Measurements from ENCODE around the gene HPD. TPM values are rescaled to one million over a fixed set of nuclear protein-coding genes. Genes with fewer than 3 reads are reported as not detected.
A peak's percentile ranks its signal among the peaks of the same experiment; 100 is the strongest.

Gene HPD
- total and polyA plus RNA-seq, 2 experiments from 2014 or later, result 20.9 to 35.8 TPM

DNA sequence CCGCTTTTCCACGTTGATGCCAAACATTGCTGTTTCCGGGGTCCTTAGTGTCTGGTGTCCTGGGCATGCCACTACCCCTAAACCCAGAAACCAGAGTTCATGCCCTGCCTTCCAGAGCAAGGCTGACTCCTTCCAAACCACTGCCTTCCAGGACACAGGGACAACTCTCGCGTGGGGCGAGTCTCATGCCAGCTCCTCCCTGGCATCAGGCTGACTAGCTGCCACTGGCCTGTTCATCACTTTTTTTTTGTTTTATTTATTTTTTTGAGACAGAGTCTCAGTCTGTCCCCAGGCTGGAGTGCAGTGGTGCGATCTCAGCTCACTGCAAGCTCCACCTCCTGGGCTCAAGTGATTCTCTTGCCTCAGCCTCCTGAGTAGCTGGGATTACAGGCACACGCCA, 50.0 kb downstream of the HPD start:
- peaks cover 43% of the 10 kb centered on the region for H3K4me1 ChIP-seq (ENCODE audit: insufficient read depth)
- H3K27me3 ChIP-seq, result no peaks in the 10 kb centered on the region
- no peak overlapping the region for H3K4me2 ChIP-seq
- no peak for DNase-seq (ENCODE audit: low spot score)
- H3K9me3 ChIP-seq (ENCODE audit: low read depth), result no peaks in the 10 kb centered on the region
- 95% methylated on average over 8 of the region's 8 CpGs for WGBS (ENCODE audit: low lambda C conversion rate, missing lambda C conversion rate)
- H3K36me3 ChIP-seq (replicated peaks; ENCODE audit: insufficient read depth, low read depth), result no peaks in the 10 kb centered on the region
- TF ChIP-seq, protein P1, sequence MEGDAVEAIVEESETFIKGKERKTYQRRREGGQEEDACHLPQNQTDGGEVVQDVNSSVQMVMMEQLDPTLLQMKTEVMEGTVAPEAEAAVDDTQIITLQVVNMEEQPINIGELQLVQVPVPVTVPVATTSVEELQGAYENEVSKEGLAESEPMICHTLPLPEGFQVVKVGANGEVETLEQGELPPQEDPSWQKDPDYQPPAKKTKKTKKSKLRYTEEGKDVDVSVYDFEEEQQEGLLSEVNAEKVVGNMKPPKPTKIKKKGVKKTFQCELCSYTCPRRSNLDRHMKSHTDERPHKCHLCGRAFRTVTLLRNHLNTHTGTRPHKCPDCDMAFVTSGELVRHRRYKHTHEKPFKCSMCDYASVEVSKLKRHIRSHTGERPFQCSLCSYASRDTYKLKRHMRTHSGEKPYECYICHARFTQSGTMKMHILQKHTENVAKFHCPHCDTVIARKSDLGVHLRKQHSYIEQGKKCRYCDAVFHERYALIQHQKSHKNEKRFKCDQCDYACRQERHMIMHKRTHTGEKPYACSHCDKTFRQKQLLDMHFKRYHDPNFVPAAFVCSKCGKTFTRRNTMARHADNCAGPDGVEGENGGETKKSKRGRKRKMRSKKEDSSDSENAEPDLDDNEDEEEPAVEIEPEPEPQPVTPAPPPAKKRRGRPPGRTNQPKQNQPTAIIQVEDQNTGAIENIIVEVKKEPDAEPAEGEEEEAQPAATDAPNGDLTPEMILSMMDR (IDR thresholded peaks at IDR 0.05; ENCODE audit: poor library complexity), result no peak
- no peak for TF ChIP-seq EZH2phosphoT487 (IDR thresholded peaks at IDR 0.05; ENCODE audit: low read depth, severe bottlenecking, unreplicated experiment)
- TF ChIP-seq EZH2 (IDR thresholded peaks at IDR 0.05; ENCODE audit: borderline replicate concordance), result no peak
- no peak overlapping the region for H3K4me3 ChIP-seq
- peaks cover 91% of the 10 kb centered on the region for H3K79me2 ChIP-seq
- no peaks in the 10 kb centered on the region for H3K9me2 ChIP-seq (replicated peaks; ENCODE audit: insufficient read depth)
- H4K20me1 ChIP-seq (ENCODE audit: insufficient read depth, poor library complexity, severe bottlenecking), result peaks cover 39% of the 10 kb centered on the region
- no peak overlapping the region for H2AFZ ChIP-seq
- H3K27ac ChIP-seq, result no peak overlapping the region

DNA sequence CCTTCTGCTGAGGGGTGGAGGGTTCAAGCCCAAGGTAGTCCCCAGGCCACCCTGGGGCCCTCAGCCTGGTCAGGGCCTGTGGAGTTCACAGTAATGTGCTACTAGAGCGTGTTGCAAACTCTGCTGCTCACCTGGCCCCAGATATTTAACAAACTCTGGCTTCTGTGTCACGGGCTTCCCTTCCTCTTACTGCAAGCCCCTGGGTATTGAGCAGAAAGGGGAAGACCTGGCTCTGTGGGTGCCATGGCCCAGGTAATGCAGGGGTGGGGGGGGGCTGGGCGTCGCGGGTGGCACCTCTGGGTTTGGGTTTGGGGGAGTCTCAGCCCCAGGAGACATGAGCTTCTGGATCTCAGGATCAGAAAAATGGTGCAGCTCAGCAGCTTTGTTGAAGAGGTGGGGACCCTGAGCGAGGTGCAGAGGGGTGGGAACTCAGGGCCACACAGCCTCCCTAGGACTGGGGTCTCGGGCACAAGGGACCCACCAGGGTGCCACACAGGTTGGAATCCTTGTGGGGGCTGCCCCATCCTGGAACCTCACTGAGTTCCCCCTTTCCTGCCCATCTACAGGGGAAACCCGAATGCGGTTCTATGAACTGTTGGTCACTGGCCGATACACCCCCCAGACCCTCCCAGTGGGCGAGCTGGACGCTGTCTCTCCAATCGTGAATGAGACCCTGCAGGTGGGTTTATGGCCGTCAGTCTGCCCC, 50.9 kb downstream of the HPD start:
- Histone ChIP-seq H3K36me3 (replicated peaks; ENCODE audit: insufficient read depth, low read depth) (no peaks in the 10 kb centered on the region), H3K4me2 (peak overlapping the region; percentile 97)
- 95% methylated on average over 12 of the region's 14 CpGs for WGBS (ENCODE audit: low lambda C conversion rate, missing lambda C conversion rate)

DNA sequence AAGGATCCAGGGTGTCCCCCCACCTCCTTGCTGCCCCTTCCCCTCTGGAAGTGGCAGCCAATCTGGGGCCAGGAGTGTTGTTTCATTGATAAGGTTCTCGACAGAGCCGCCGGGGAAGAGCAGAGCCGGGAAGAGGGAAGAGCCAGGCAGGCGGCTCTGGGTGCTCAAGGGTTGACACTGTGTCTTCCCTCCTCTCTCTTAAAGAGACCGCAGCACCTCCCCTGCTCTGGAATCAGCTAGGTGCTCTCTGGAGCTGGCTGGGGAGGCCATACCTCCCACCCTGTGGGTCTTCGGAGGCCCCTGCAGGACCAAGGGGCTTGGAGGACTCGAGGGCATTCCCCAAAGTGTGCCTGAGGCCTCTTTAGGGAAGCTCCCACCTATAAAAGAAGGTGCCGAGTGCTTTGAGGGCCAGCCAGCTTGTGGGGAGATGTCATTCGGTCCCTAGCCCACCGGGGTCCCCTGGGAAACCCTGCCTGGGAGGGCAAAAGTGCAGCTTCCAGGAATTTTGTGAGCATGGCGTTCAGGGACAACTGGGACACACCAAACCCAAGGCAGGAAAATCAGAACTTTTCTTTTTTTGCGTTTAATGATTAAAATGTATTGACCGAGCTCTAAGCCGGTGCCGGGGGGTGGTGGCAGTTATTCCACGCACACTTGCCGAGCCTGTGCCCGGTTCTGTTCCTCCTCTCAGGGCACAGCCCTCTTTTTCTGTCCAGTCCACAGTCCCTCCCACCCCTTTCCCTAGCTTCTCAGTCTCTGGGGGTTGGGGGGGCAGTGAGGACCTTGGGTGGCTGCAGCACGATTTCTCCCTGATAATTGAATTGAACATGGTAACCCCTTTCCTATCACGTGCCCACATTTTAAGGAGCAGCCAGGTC, 51.9 kb downstream of the HPD start:
- WGBS (ENCODE audit: low lambda C conversion rate, missing lambda C conversion rate), result 39% methylated on average over 20 of the region's 21 CpGs
- DNase-seq (ENCODE audit: low spot score), result peak; percentile 58
- H3K4me3 ChIP-seq, result peak overlapping the region; percentile 76
- TF ChIP-seq, protein P1 (IDR thresholded peaks at IDR 0.05; ENCODE audit: poor library complexity), result no peak
- TF ChIP-seq EZH2 (IDR thresholded peaks at IDR 0.05; ENCODE audit: borderline replicate concordance), result no peak
- TF ChIP-seq EZH2phosphoT487 (IDR thresholded peaks at IDR 0.05; ENCODE audit: low read depth, severe bottlenecking, unreplicated experiment), result no peak
- H3K27ac ChIP-seq, result peak overlapping the region; percentile 37
- H4K20me1 ChIP-seq (ENCODE audit: insufficient read depth, poor library complexity, severe bottlenecking), result peaks cover 24% of the 10 kb centered on the region
- H3K9me2 ChIP-seq (replicated peaks; ENCODE audit: insufficient read depth), result no peaks in the 10 kb centered on the region
- no peaks in the 10 kb centered on the region for H3K27me3 ChIP-seq
- H2AFZ ChIP-seq, result no peak overlapping the region
- H3K79me2 ChIP-seq, result peaks cover 83% of the 10 kb centered on the region
- H3K4me1 ChIP-seq (ENCODE audit: insufficient read depth), result peaks cover 31% of the 10 kb centered on the region
- H3K9me3 ChIP-seq (ENCODE audit: low read depth), result no peaks in the 10 kb centered on the region
- H3K36me3 ChIP-seq (replicated peaks; ENCODE audit: insufficient read depth, low read depth), result no peaks in the 10 kb centered on the region
- H3K4me2 ChIP-seq, result peak overlapping the region; percentile 97

More for the DNA sequence above, 50.9 kb downstream of the HPD start:
- Histone ChIP-seq H4K20me1 (ENCODE audit: insufficient read depth, poor library complexity, severe bottlenecking) (peaks cover 33% of the 10 kb centered on the region), H3K27ac (no peak overlapping the region), H3K27me3 (no peaks in the 10 kb centered on the region), H2AFZ (no peak overlapping the region), H3K4me3 (no peak overlapping the region), H3K4me1 (ENCODE audit: insufficient read depth) (peaks cover 35% of the 10 kb centered on the region), H3K9me2 (replicated peaks; ENCODE audit: insufficient read depth) (no peaks in the 10 kb centered on the region), H3K79me2 (peaks cover 82% of the 10 kb centered on the region), H3K9me3 (ENCODE audit: low read depth) (no peaks in the 10 kb centered on the region)
- no peak for DNase-seq (ENCODE audit: low spot score)
- TF ChIP-seq EZH2 (IDR thresholded peaks at IDR 0.05; ENCODE audit: borderline replicate concordance), result no peak
- TF ChIP-seq EZH2phosphoT487 (IDR thresholded peaks at IDR 0.05; ENCODE audit: low read depth, severe bottlenecking, unreplicated experiment), result no peak
- TF ChIP-seq, protein P1 (IDR thresholded peaks at IDR 0.05; ENCODE audit: poor library complexity), result no peak
